ENCODE data around the gene CETP.
"Not testable (repeated sequence)": the region's sequence is repeated elsewhere in the genome, so short reads cannot be mapped to it uniquely, and the experiment has no call there.

Gene CETP

GRCh38 chr16:56961851-56962281 is at the start of gene CETP:
TSS of gene CETP (plus strand) at chr16:56961950. CDS start at chr16:56961980, 30 bp downstream.
- no peak for DNase-seq

- DNase-seq, result no peak
Measured at GRCh38 chr16:56912746-56913708, 48.7 kb upstream of the CETP start.

- DNase-seq, result no peak
Measured at GRCh38 chr16:56914896-56915295, 46.9 kb upstream of the CETP start.

GRCh38 chr16:56915336-56916119 is 46.2 kb upstream of the CETP start:
- DNase-seq, result no peak

GRCh38 chr16:56916571-56917403 is 45.0 kb upstream of the CETP start:
- DNase-seq, result no peak

GRCh38 chr16:56918467-56919012 is 43.2 kb upstream of the CETP start:
- DNase-seq, result no peak

GRCh38 chr16:56919099-56919800 is 42.5 kb upstream of the CETP start:
- no peak for DNase-seq

GRCh38 chr16:56921571-56921970 is 40.2 kb upstream of the CETP start:
- no peak for DNase-seq

GRCh38 chr16:56923481-56924091 is 38.2 kb upstream of the CETP start:
- no peak for DNase-seq

- DNase-seq, result no peak
Measured at GRCh38 chr16:56927471-56927870, 34.3 kb upstream of the CETP start.

GRCh38 chr16:56929639-56930038 is 32.1 kb upstream of the CETP start:
- DNase-seq, result no peak

GRCh38 chr16:56930486-56931270 is 31.1 kb upstream of the CETP start:
- no peak for DNase-seq

- no peak for DNase-seq
Measured at GRCh38 chr16:56931271-56931891, 30.4 kb upstream of the CETP start.

GRCh38 chr16:56931892-56932720 is 29.6 kb upstream of the CETP start, which contains the start of gene HERPUD1:
TSS of gene HERPUD1 (plus strand) at chr16:56932142. CDS start at chr16:56932245, 103 bp downstream.
- peak; percentile 98 for DNase-seq

GRCh38 chr16:56932721-56933619 is 28.8 kb upstream of the CETP start:
- peak; percentile 20 for DNase-seq

- DNase-seq, result no peak
Measured at GRCh38 chr16:56933828-56934598, 27.7 kb upstream of the CETP start.

- not testable (repeated sequence) for DNase-seq
Measured at GRCh38 chr16:56934599-56935145, 27.1 kb upstream of the CETP start.
